ENCODE results near the gene MAP7D1.

The MAP7D1 gene

GRCh38 chr1:36112823-36113222 is 43.1 kb upstream of the MAP7D1 start:
- DNase-seq (ENCODE audit: low read depth): no peak
- no peak for TF ChIP-seq POLR2A (IDR thresholded peaks at IDR 0.05; ENCODE audit: extremely low read depth, insufficient read length)
- H3K4me3 ChIP-seq (ENCODE audit: low read depth, low read length): no peak overlapping the region

GRCh38 chr1:36114371-36114770 is 41.6 kb upstream of the MAP7D1 start:
- TF ChIP-seq POLR2A (IDR thresholded peaks at IDR 0.05; ENCODE audit: extremely low read depth, insufficient read length) (no peak), MAX (IDR thresholded peaks at IDR 0.05; ENCODE audit: low read depth, low read length) (no peak), MYC (IDR thresholded peaks at IDR 0.05; ENCODE audit: low read depth, low read length) (no peak), CTCF (IDR thresholded peaks at IDR 0.05; ENCODE audit: low read depth, low read length) (no peak)

GRCh38 chr1:36115200-36115669 is 40.7 kb upstream of the MAP7D1 start:
- no peak overlapping the region for H3K4me3 ChIP-seq (ENCODE audit: low read depth, low read length)
- DNase-seq (ENCODE audit: low read depth): no peak
- TF ChIP-seq MYC (IDR thresholded peaks at IDR 0.05; ENCODE audit: low read depth, low read length): no peak
- no peak for TF ChIP-seq POLR2A (IDR thresholded peaks at IDR 0.05; ENCODE audit: extremely low read depth, insufficient read length)
- no peak for TF ChIP-seq CTCF (IDR thresholded peaks at IDR 0.05; ENCODE audit: low read depth, low read length)
- no peak for TF ChIP-seq MAX (IDR thresholded peaks at IDR 0.05; ENCODE audit: low read depth, low read length)

More at GRCh38 chr1:36114371-36114770, 41.6 kb upstream of the MAP7D1 start:
- no peak for DNase-seq (ENCODE audit: low read depth)
- no peak overlapping the region for H3K4me3 ChIP-seq (ENCODE audit: low read depth, low read length)

GRCh38 chr1:36115931-36116330 is 40.0 kb upstream of the MAP7D1 start:
- DNase-seq (ENCODE audit: low read depth): peak; percentile 42
- H3K4me3 ChIP-seq (ENCODE audit: low read depth, low read length): no peak overlapping the region
- TF ChIP-seq POLR2A (IDR thresholded peaks at IDR 0.05; ENCODE audit: extremely low read depth, insufficient read length): no peak
- TF ChIP-seq CTCF (IDR thresholded peaks at IDR 0.05; ENCODE audit: low read depth, low read length): no peak
- no peak for TF ChIP-seq MYC (IDR thresholded peaks at IDR 0.05; ENCODE audit: low read depth, low read length)
- TF ChIP-seq MAX (IDR thresholded peaks at IDR 0.05; ENCODE audit: low read depth, low read length): no peak

- no peak for DNase-seq (ENCODE audit: low read depth)
- H3K4me3 ChIP-seq (ENCODE audit: low read depth, low read length): no peak overlapping the region
- no peak for TF ChIP-seq MAX (IDR thresholded peaks at IDR 0.05; ENCODE audit: low read depth, low read length)
- TF ChIP-seq MYC (IDR thresholded peaks at IDR 0.05; ENCODE audit: low read depth, low read length): no peak
- TF ChIP-seq POLR2A (IDR thresholded peaks at IDR 0.05; ENCODE audit: extremely low read depth, insufficient read length): no peak
- TF ChIP-seq CTCF (IDR thresholded peaks at IDR 0.05; ENCODE audit: low read depth, low read length): no peak
Measured at GRCh38 chr1:36116901-36117300, 39.1 kb upstream of the MAP7D1 start.

GRCh38 chr1:36118447-36119204 is 37.3 kb upstream of the MAP7D1 start:
- no peak for TF ChIP-seq POLR2A (IDR thresholded peaks at IDR 0.05; ENCODE audit: extremely low read depth, insufficient read length)
- no peak for TF ChIP-seq MYC (IDR thresholded peaks at IDR 0.05; ENCODE audit: low read depth, low read length)
- no peak for TF ChIP-seq CTCF (IDR thresholded peaks at IDR 0.05; ENCODE audit: low read depth, low read length)
- TF ChIP-seq MAX (IDR thresholded peaks at IDR 0.05; ENCODE audit: low read depth, low read length): no peak
- no peak for DNase-seq (ENCODE audit: low read depth)
- H3K4me3 ChIP-seq (ENCODE audit: low read depth, low read length): no peak overlapping the region
